ENCODE measurements around the gene RHEB. TPM values are rescaled to one million over a fixed set of nuclear protein-coding genes. Genes with fewer than 3 reads are reported as not detected.

Gene RHEB
- total RNA-seq, 1 experiment from 2014 or later, result 120 TPM

DNA sequence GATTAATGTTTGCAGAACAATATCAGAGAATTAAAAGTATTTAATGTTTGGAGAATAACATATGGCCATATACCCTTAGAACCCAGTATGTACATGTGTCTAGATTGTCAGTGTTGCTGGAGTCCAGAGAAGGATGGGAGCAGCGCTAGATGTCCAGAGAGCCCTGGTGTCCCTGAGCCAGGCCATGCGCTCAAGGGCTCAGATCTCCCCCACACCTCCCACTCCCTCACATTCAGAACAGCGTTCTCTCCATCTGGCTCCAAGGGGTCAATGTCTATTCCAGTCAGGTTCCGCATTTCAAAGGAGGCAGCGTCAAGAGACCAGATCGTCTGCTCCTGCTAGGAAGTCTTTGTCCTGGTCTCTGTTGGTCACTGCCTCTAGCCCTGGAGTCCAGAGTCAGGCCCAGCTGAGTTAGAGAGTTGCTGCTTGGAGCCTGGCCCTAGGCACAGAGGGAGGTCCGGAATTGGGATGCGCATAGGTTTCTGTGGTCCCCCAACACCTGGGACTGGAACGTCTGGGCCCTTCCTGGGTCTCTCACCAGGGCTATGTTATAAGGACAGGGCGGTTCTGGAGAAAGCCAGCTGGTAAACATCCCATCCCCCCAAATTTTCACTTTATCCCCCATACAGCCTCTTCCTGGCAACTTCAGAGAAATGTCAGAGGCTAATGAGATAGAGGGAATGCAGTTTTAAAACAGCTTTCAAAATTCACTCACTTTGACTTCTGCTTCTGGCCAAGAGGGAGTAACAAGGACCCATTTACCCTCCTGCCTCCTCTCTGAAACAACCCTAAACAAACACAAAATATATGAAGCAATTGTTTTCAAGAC lies 103.4 kb downstream of the RHEB start:
- no peak for DNase-seq (ENCODE audit: low read depth)

Small RNAs within 50 kb of the gene (small RNA-seq; reads per million reads assigned to genes)
- gene MIR3907 (not detected), gene RN7SL76P (not detected)

Other genes with a start within 250 kb of the RHEB start
- gene NUB1, start 178.1 kb downstream of the RHEB start, total RNA-seq (2014; rRNA removed; shearing (Covaris generic)), result 57.7 and 59.7 TPM in 2 replicates
- gene WDR86, start 109.9 kb downstream of the RHEB start, total RNA-seq (2014; rRNA removed; shearing (Covaris generic)), result not detected in 2 replicates
- not detected in 2 replicates for gene CRYGN, start 79.8 kb downstream of the RHEB start, total RNA-seq (2014; rRNA removed; shearing (Covaris generic))

Data from HT1080 (cell line).